Measurements from ENCODE around the gene HMCN1.
"Not testable (repeated sequence)": the region's sequence is repeated elsewhere in the genome, so short reads cannot be mapped to it uniquely, and the experiment has no call there.

The HMCN1 gene

DNA sequence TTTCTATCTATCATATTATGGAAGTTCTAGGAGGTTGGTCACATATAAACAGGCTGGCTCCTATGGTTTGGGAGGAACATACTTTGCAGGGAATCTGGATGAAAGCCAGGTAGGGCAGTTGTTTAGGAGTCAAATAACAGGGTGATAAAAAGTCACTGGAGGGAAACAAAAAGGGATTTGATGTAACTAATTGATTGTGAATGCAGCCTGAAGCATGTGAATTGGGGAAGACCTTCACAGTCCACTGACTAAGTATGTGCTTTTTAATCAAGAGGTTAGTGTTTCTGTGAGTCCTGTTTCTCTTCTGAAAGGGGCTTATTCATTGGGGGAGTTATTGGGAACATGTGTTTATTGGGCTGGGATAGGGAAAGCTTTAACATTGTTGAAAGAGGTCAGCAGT lies 41.3 kb downstream of the HMCN1 start:
- no peak for TF ChIP-seq Cebpa-rat (IDR thresholded peaks at IDR 0.05)
- Histone ChIP-seq H3K9me3 (no peaks in the 10 kb centered on the region), H3K4me1 (no peaks in the 10 kb centered on the region), H4K20me1 (no peaks in the 10 kb centered on the region), H3K4me2 (no peak overlapping the region), H3K4me3 (no peak overlapping the region), H3K27ac (no peak overlapping the region), H3K36me3 (no peaks in the 10 kb centered on the region), H3K9ac (no peak overlapping the region), H3K27me3 (no peaks in the 10 kb centered on the region)

- Histone ChIP-seq H3K4me2 (no peak overlapping the region), H3K9me3 (no peaks in the 10 kb centered on the region), H3K4me3 (no peak overlapping the region), H4K20me1 (no peaks in the 10 kb centered on the region), H3K4me1 (no peaks in the 10 kb centered on the region), H3K9ac (no peak overlapping the region), H3K27me3 (no peaks in the 10 kb centered on the region), H3K27ac (no peak overlapping the region), H3K36me3 (no peaks in the 10 kb centered on the region)
- no peak for TF ChIP-seq Cebpa-rat (IDR thresholded peaks at IDR 0.05)
Observed at GRCh38 chr1:185776522-185776921, 42.3 kb downstream of the HMCN1 start.

DNA sequence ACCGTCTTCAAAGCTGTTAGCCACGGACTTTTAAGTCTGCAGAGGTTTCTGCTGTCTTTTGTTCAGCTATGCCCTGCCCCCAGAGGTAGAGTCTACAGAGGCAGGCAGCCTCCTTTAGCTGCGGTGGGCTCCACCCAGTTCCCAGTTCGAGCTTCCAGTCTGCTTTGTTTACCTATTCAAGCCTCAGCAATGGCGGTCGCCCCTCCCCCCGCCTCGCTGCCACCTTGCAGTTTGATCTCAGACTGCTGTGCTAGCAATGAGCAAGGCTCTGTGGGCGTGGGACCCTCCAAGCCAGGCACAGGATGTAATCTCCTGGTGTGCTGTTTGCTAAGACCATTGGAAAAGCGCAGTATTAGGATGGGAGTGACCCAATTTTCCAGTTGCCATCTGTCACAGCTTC lies 49.7 kb downstream of the HMCN1 start:
- not testable (repeated sequence) for H3K4me2 ChIP-seq, H3K27me3 ChIP-seq, H3K4me1 ChIP-seq, H3K9me3 ChIP-seq, H4K20me1 ChIP-seq, H3K36me3 ChIP-seq, H3K9ac ChIP-seq, H3K27ac ChIP-seq, H3K4me3 ChIP-seq

DNA sequence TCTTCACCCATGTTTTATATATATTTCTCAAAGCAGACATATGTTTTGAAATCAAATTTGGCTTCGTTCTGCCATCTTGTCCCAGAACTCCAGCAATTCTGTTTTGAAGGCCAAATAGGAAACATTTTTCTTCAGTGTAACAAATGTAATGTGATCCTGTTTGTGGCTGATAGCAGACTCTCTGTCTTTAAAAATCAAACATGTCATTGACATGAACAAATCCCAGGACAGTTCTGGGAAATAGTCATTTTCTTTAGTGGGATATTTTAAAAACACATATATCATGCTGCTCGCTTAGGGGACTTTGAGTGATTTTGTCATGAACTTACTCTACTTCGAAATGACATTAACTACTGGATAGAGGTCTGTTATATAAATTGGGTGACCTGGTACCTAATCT lies 51.4 kb downstream of the HMCN1 start:
- H3K27ac ChIP-seq: no peak overlapping the region
- no peaks in the 10 kb centered on the region for H3K9me3 ChIP-seq
- no peaks in the 10 kb centered on the region for H4K20me1 ChIP-seq
- H3K4me3 ChIP-seq: no peak overlapping the region
- H3K36me3 ChIP-seq: no peaks in the 10 kb centered on the region
- H3K27me3 ChIP-seq: no peaks in the 10 kb centered on the region
- H3K4me1 ChIP-seq: no peaks in the 10 kb centered on the region
- H3K9ac ChIP-seq: no peak overlapping the region
- no peak for TF ChIP-seq Cebpa-rat (IDR thresholded peaks at IDR 0.05)
- H3K4me2 ChIP-seq: no peak overlapping the region

DNA sequence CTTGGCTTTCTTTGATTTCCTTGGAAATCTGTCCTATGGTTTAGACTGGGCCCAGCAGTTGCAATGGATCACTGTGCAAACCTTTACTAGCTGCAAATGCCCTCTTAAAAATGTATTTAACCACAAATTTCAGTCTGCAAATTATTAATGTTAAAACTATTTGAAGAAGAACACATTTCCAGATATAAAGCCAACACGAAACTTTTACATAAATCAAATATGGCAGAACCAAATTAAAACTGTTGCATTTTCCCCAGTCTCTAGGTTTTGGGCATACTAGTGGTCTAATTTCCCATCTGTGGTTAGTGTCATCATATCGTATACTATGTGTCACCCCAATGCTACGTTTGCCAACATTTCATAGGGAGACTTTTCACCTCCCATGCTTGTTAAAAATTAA lies 52.3 kb downstream of the HMCN1 start:
- Histone ChIP-seq H3K36me3 (no peaks in the 10 kb centered on the region), H3K27me3 (no peaks in the 10 kb centered on the region)

GRCh38 chr1:185787238-185787637 lies 53.0 kb downstream of the HMCN1 start:
- H3K9me3 ChIP-seq: no peaks in the 10 kb centered on the region
- H3K27me3 ChIP-seq: no peaks in the 10 kb centered on the region
- H4K20me1 ChIP-seq: no peaks in the 10 kb centered on the region
- no peak overlapping the region for H3K4me2 ChIP-seq
- no peaks in the 10 kb centered on the region for H3K4me1 ChIP-seq
- H3K36me3 ChIP-seq: no peaks in the 10 kb centered on the region
- no peak overlapping the region for H3K9ac ChIP-seq
- no peak overlapping the region for H3K27ac ChIP-seq
- TF ChIP-seq Cebpa-rat (IDR thresholded peaks at IDR 0.05): no peak
- H3K4me3 ChIP-seq: no peak overlapping the region

More for the DNA sequence above, 52.3 kb downstream of the HMCN1 start:
- no peak overlapping the region for H3K9ac ChIP-seq
- no peak overlapping the region for H3K27ac ChIP-seq
- no peaks in the 10 kb centered on the region for H3K9me3 ChIP-seq
- no peak for TF ChIP-seq Cebpa-rat (IDR thresholded peaks at IDR 0.05)
- H3K4me3 ChIP-seq: no peak overlapping the region
- H4K20me1 ChIP-seq: no peaks in the 10 kb centered on the region
- H3K4me2 ChIP-seq: no peak overlapping the region
- no peaks in the 10 kb centered on the region for H3K4me1 ChIP-seq

DNA sequence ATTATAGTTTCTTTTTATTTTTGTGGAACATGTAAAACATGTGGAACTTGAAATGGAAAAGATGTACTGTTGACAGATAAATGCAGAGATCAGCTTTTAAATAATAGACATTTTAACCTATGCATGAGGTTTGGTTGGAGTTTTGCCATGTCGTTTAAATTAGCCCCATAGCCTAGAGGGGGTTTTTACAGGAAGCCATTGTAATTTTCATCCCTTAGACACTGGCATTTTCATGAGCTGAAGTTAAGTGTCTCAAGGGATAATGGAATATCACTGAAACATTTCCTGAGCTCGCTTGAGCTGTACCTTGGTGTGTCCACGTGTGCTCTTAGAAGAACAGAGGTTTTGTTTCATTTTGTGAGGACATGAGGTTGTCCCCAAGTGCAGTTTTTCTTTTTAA lies 54.2 kb downstream of the HMCN1 start:
- Histone ChIP-seq H3K4me1 (no peaks in the 10 kb centered on the region), H3K4me3 (no peak overlapping the region), H3K27ac (no peak overlapping the region)

GRCh38 chr1:185789501-185790193 lies 55.5 kb downstream of the HMCN1 start:
- Histone ChIP-seq H3K9ac (no peak overlapping the region), H3K27ac (no peak overlapping the region), H3K27me3 (no peaks in the 10 kb centered on the region), H3K36me3 (no peaks in the 10 kb centered on the region), H3K4me1 (no peaks in the 10 kb centered on the region), H3K9me3 (no peaks in the 10 kb centered on the region), H3K4me2 (no peak overlapping the region), H4K20me1 (no peaks in the 10 kb centered on the region), H3K4me3 (no peak overlapping the region)
- TF ChIP-seq Cebpa-rat (IDR thresholded peaks at IDR 0.05): no peak

More for the DNA sequence above, 54.2 kb downstream of the HMCN1 start:
- Histone ChIP-seq H3K27me3 (no peaks in the 10 kb centered on the region), H3K4me2 (no peak overlapping the region), H3K9me3 (no peaks in the 10 kb centered on the region), H3K9ac (no peak overlapping the region), H4K20me1 (no peaks in the 10 kb centered on the region), H3K36me3 (no peaks in the 10 kb centered on the region)
- TF ChIP-seq Cebpa-rat (IDR thresholded peaks at IDR 0.05): no peak

GRCh38 chr1:185790194-185790735 lies 56.1 kb downstream of the HMCN1 start:
- Histone ChIP-seq H3K4me1 (no peaks in the 10 kb centered on the region), H3K9me3 (no peaks in the 10 kb centered on the region), H3K4me3 (no peak overlapping the region), H3K4me2 (no peak overlapping the region), H3K27me3 (no peaks in the 10 kb centered on the region), H4K20me1 (no peaks in the 10 kb centered on the region), H3K27ac (no peak overlapping the region), H3K36me3 (no peaks in the 10 kb centered on the region), H3K9ac (no peak overlapping the region)
- no peak for TF ChIP-seq Cebpa-rat (IDR thresholded peaks at IDR 0.05)

- Histone ChIP-seq H3K27ac (no peak overlapping the region), H3K27me3 (no peaks in the 10 kb centered on the region), H3K36me3 (no peaks in the 10 kb centered on the region), H3K4me2 (no peak overlapping the region), H4K20me1 (no peaks in the 10 kb centered on the region), H3K9ac (no peak overlapping the region), H3K4me1 (no peaks in the 10 kb centered on the region), H3K4me3 (no peak overlapping the region), H3K9me3 (no peaks in the 10 kb centered on the region)
- TF ChIP-seq Cebpa-rat (IDR thresholded peaks at IDR 0.05): no peak
Observed at GRCh38 chr1:185792040-185792439, 57.8 kb downstream of the HMCN1 start.

GRCh38 chr1:185794495-185794894 lies 60.3 kb downstream of the HMCN1 start:
- not testable (repeated sequence) for H3K36me3 ChIP-seq, H4K20me1 ChIP-seq, H3K4me2 ChIP-seq, H3K27ac ChIP-seq, H3K9ac ChIP-seq, H3K4me1 ChIP-seq, H3K4me3 ChIP-seq, H3K27me3 ChIP-seq
- H3K9me3 ChIP-seq: peaks cover 12% of the 10 kb centered on the region
